ENCODE data around the gene KRIT1. TPM values are rescaled to one million over a fixed set of nuclear protein-coding genes. Genes with fewer than 3 reads are reported as not detected.

KRIT1 gene
- total RNA-seq = 10 to 100 TPM; 53.4 to 98.4 TPM

DNA sequence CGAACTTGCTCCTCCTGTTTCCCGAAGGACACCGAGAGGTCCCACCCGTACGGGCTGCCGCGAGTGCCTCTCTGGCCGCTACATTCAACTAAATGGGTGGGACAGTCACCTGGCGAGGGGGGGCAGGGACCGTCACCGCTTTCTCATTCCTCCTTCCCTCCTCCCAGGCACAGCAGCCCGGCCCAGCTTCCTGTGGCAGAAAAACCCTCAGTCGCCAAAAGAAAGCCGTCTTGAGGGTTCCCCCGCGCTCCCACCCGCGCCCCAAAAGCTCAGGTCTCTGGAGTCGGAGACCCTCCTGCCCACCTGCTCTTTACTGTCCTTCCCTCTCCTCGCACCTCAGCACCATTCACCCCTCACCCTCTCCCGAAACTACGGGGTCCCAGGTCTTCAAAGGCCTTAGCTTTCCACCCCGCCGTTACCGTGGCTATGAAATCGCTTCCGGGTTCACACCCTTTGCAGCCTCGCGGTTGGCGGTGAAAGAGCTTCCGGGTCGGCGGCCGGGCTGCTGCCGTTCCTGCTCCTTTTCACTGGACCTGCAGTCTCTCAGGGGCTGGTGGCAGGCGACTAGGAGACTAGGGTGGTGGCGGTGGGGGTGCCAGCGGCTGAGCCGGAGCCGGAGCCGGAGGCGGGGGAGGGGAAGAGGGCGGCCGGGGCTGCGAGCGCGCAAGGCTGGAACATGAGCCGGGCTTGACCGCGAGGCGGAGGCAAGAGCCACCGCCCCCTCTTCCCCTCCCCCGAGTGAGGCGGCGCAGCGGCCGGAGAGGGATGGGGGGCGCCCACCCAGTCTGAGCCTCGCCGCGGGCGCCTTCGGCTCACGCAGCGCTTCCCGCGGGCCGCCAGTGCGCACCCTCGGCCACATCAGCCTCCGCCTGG is at the start of gene KRIT1, which contains the start of gene ANKIB1:
Gene KRIT1, minus strand, starts transcription at position 428 of the 873 bp plus-strand sequence. CDS start 3,779 bp downstream, outside the sequence.
Gene ANKIB1, plus strand, starts transcription at position 488 of the 873 bp plus-strand sequence. CDS start 49,005 bp downstream, outside the sequence.
- Histone ChIP-seq H3K27me3 (replicated peaks; ENCODE audit: insufficient read depth) (no peaks in the 10 kb centered on the region), H3K9me3 (no peaks in the 10 kb centered on the region), H3K27ac (peak within 1 kb of the TSS; percentile 85 to 92), H3K4me1 (replicated peaks) (no peaks in the 10 kb centered on the region), H3K36me3 (no peaks in the 10 kb centered on the region), H3K4me3 (peak within 1 kb of the TSS; percentile 90)
- DNase-seq (ENCODE audit: low spot score) = peak; percentile 83
- intact Hi-C loops (cut with DNase I) = loop anchor here (5.0 kb wide), 1 partner anchor 197 kb away; no protein-coding TSS in a partner anchor
- under 1% methylated on average over 43 of the region's 71 CpGs for WGBS
- TF ChIP-seq, protein P1, sequence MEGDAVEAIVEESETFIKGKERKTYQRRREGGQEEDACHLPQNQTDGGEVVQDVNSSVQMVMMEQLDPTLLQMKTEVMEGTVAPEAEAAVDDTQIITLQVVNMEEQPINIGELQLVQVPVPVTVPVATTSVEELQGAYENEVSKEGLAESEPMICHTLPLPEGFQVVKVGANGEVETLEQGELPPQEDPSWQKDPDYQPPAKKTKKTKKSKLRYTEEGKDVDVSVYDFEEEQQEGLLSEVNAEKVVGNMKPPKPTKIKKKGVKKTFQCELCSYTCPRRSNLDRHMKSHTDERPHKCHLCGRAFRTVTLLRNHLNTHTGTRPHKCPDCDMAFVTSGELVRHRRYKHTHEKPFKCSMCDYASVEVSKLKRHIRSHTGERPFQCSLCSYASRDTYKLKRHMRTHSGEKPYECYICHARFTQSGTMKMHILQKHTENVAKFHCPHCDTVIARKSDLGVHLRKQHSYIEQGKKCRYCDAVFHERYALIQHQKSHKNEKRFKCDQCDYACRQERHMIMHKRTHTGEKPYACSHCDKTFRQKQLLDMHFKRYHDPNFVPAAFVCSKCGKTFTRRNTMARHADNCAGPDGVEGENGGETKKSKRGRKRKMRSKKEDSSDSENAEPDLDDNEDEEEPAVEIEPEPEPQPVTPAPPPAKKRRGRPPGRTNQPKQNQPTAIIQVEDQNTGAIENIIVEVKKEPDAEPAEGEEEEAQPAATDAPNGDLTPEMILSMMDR (IDR thresholded peaks at IDR 0.05) = peak in 2 of 4 experiments; percentile 30 to 39
- TF ChIP-seq POLR2A (IDR thresholded peaks at IDR 0.05) = peak; percentile 43
- TF ChIP-seq POLR2AphosphoS5 (IDR thresholded peaks at IDR 0.05) = peak; percentile 61

DNA sequence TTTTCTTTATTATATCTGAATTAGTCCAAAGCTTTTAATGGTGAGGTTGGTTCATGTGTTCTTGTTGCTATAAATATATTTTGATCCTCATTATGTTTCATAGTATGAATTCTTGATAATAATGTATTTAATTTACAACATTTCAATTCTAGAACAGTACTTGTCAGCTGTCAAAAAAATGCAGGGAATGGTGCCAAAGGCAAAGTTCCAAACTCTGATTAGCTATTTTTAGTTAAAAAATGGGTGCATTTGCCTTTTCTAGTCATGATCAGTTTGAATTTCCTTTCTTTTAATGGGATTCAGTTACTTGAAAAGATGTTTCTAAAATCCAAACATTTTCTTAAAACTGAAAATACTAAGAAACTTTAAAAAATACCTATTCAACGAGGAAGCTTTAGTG is 49.7 kb upstream of the KRIT1 start:
- 48% methylated on average over 1 of the region's 1 CpG for WGBS

DNA sequence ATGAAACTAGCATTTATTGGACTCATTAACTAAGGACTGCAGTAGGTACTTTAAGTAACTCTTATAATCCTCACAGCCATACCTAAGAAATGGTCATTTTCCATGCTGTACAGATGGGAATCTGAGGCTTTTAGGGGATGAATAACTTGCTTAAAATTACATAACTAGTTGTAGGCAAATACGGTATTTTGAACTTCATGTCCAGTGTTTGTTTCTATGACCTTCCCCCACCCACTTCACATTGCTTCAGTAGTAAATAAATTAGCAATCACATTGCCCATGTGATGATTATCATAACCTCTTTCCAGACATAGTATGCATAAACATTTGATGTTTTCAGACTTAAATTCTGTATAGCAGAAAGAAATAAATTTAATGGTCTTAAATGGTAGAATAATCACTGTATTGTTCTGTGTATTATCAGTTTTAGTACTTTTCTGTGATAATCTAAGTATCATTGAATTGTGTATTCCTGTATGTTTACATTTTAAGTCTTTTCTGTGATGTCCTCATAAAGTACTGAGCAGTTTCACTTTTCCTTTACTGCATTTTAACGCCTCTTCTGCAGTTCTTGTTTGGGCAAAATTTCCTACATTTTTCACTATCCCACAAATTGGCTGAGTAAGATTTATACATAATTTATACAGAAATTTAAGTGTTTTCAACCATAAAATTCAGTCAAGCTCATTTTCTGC is 48.3 kb upstream of the KRIT1 start:
- DNase-seq (ENCODE audit: low spot score) = no peak
- no peaks in the 10 kb centered on the region for H3K36me3 ChIP-seq
- H3K27ac ChIP-seq = no peak overlapping the region
- no peaks in the 10 kb centered on the region for H3K27me3 ChIP-seq (replicated peaks; ENCODE audit: insufficient read depth)
- intact Hi-C loops (cut with DNase I) = no loop called here
- no peaks in the 10 kb centered on the region for H3K9me3 ChIP-seq
- no peaks in the 10 kb centered on the region for H3K4me1 ChIP-seq (replicated peaks)
- 53% methylated on average over 2 of the region's 2 CpGs for WGBS
- no peak overlapping the region for H3K4me3 ChIP-seq
- TF ChIP-seq POLR2AphosphoS5 (IDR thresholded peaks at IDR 0.05) (no peak), POLR2A (IDR thresholded peaks at IDR 0.05) (no peak)
- TF ChIP-seq, protein P1 (IDR thresholded peaks at IDR 0.05) = no peak

More for the DNA sequence above, 49.7 kb upstream of the KRIT1 start:
- DNase-seq (ENCODE audit: low spot score) = no peak
- no peak overlapping the region for H3K4me3 ChIP-seq
- TF ChIP-seq, protein P1 (IDR thresholded peaks at IDR 0.05) = no peak
- TF ChIP-seq POLR2AphosphoS5 (IDR thresholded peaks at IDR 0.05) (no peak), POLR2A (IDR thresholded peaks at IDR 0.05) (no peak)
- H3K27ac ChIP-seq = no peak overlapping the region
- no peaks in the 10 kb centered on the region for H3K27me3 ChIP-seq (replicated peaks; ENCODE audit: insufficient read depth)
- no peaks in the 10 kb centered on the region for H3K9me3 ChIP-seq
- no peaks in the 10 kb centered on the region for H3K4me1 ChIP-seq (replicated peaks)
- no peaks in the 10 kb centered on the region for H3K36me3 ChIP-seq
- intact Hi-C loops (cut with DNase I) = no loop called here

DNA sequence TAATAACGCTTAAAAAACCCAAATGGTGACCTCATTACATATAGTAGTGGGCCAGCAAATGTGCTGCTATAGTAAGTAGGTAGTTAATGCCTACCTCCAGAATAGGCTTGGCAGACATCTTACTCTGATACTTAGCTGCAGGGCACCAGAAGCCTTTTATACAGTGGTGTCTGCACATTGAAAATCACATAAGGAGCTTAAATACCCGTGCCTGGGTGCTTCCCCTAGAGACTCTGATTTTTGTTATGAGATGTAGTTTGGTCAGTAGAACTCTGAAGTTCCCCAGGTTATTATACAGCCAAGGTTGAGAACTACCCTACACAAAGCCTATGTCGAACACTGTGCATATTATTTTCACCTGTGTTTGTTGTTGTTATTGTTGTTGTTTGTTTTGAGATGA is 47.3 kb upstream of the KRIT1 start:
- TF ChIP-seq, protein P1 (IDR thresholded peaks at IDR 0.05) = no peak
- no peak for TF ChIP-seq POLR2AphosphoS5 (IDR thresholded peaks at IDR 0.05)
- no peak for TF ChIP-seq POLR2A (IDR thresholded peaks at IDR 0.05)
- H3K4me3 ChIP-seq = no peak overlapping the region
- H3K4me1 ChIP-seq (replicated peaks) = no peaks in the 10 kb centered on the region
- intact Hi-C loops (cut with DNase I) = no loop called here
- H3K9me3 ChIP-seq = no peaks in the 10 kb centered on the region
- no peaks in the 10 kb centered on the region for H3K36me3 ChIP-seq
- DNase-seq (ENCODE audit: low spot score) = no peak
- no peaks in the 10 kb centered on the region for H3K27me3 ChIP-seq (replicated peaks; ENCODE audit: insufficient read depth)
- 85% methylated on average over 3 of the region's 3 CpGs for WGBS
- H3K27ac ChIP-seq = no peak overlapping the region

Data from prostate gland (tissue), 2 donors.